K562 (cell line): Measurements from ENCODE around the gene S100A7A. TPM values are rescaled to one million over a fixed set of nuclear protein-coding genes. Genes with fewer than 3 reads are reported as not detected.

ENCODE experiments used
- ATAC-seq: fragments of 200-7000 bp; cut with Tn5 transposase; 3 replicates; pipeline ENCODE4 v1.9.1; 2020; ENCODE audit warnings: moderate library complexity
- BruUV-seq: library from RNA; stranded (reverse); fragments of 400-500 nt; replicated peaks from 2 replicates; lab custom pipeline; 2021; lab: Mats Ljungman, UMichigan
- CTCF ChIA-PET: fragments of 300-600 bp; formaldehyde crosslinking; extraction: SDS; loops from one replicate; lab custom pipeline; 2021; ENCODE audit warnings: low intra/inter-chr PET ratio; lab: Yijun Ruan, JAX
- POLR2A ChIA-PET: fragments of 300-600, 350-650 bp; sonication (Branson Sonifier 250); formaldehyde crosslinking; extraction: SDS; loops from one replicate; lab custom pipeline; 2021; ENCODE audit warnings: antibody characterized with exemption, inconsistent platforms; lab: Yijun Ruan, JAX
- DNase-seq, 4 experiments: peaks; one replicate each; pipeline versions ENCODE4 v3.0.0 to v3.0.0-alpha.2; 2011 to 2018; ENCODE audit warnings: low spot score in 3 of 4, mixed read lengths in 3 of 4; ENCODE audit errors: extremely low read depth in 1 of 4
- FAIRE-seq: peaks from 2 replicates; lab custom pipeline; 2011; peaks lifted over from hg19 to GRCh38; lab: Jason Lieb, UNC
- H2AFZ ChIP-seq: 2 replicates; pipeline ENCODE4 v1.6.0; 2011; ENCODE audit warnings: low read depth, low read length, control low read depth, inconsistent platforms
- H3K27ac ChIP-seq: fragments of 200-600 bp; 3 replicates; pipeline ENCODE4 v1.8.0; 2011; ENCODE audit warnings: low read depth, mild to moderate bottlenecking, control low read depth, inconsistent platforms, low read length, moderate library complexity, mixed read lengths; ENCODE audit errors: extremely low read depth
- H3K27me3 ChIP-seq, 2 experiments: fragments of 300-600 bp in 1 of 2; 2 replicates in 1 of 2; 3 replicates in 1 of 2; pipeline versions ENCODE4 v1.6.0 to v1.8.0; 2011; ENCODE audit warnings: inconsistent platforms in 2 of 2, low read length in 2 of 2, mild to moderate bottlenecking in 1 of 2, mixed read lengths in 1 of 2, moderate library complexity in 1 of 2; ENCODE audit not compliant: control insufficient read depth in 2 of 2, insufficient read depth in 2 of 2
- H3K36me3 ChIP-seq: fragments of 300-600 bp; 3 replicates; pipeline ENCODE4 v1.8.0; 2011; ENCODE audit warnings: mild to moderate bottlenecking, low read length, inconsistent platforms; ENCODE audit not compliant: control insufficient read depth, insufficient read depth
- H3K4me1 ChIP-seq, 2 experiments: fragments of 200-600 bp in 1 of 2; replicated peaks in 1 of 2; 2 replicates in 1 of 2; 3 replicates in 1 of 2; pipeline versions ENCODE4 v1.5.1 to v1.8.0; 2011; ENCODE audit warnings: inconsistent platforms in 2 of 2, low read length in 2 of 2, mild to moderate bottlenecking in 1 of 2, mixed read lengths in 1 of 2, moderate library complexity in 1 of 2; ENCODE audit not compliant: control insufficient read depth in 2 of 2, insufficient read depth in 2 of 2
- H3K4me2 ChIP-seq: 2 replicates; pipeline ENCODE4 v1.6.1; 2011; ENCODE audit warnings: low read length, control low read depth, inconsistent platforms, mixed read lengths; ENCODE audit not compliant: insufficient read depth
- H3K4me3 ChIP-seq: fragments of 200-600 bp; sonication (generic), shearing (Covaris generic); 2 replicates; pipeline ENCODE4 v1.5.1; 2016; ENCODE audit warnings: control low read depth, inconsistent platforms
- H3K79me2 ChIP-seq: fragments of 200-600 bp; 3 replicates; pipeline ENCODE4 v1.8.0; 2011; ENCODE audit warnings: low read length, inconsistent platforms; ENCODE audit not compliant: control insufficient read depth, insufficient read depth
- H3K9ac ChIP-seq, 2 experiments: 2 replicates each; pipeline versions ENCODE4 v1.6.0 to v1.6.1; 2011; ENCODE audit warnings: low read depth in 2 of 2, low read length in 2 of 2, control low read depth in 1 of 2, inconsistent platforms in 1 of 2, mild to moderate bottlenecking in 1 of 2, mixed read lengths in 1 of 2; ENCODE audit not compliant: insufficient read depth in 1 of 2
- H3K9me1 ChIP-seq: one replicate; pipeline ENCODE4 v1.6.0; 2011; ENCODE audit warnings: inconsistent platforms, mild to moderate bottlenecking, low read length, moderate library complexity; ENCODE audit not compliant: control insufficient read depth, insufficient read depth
- H3K9me3 ChIP-seq: replicated peaks from 2 replicates; pipeline ENCODE4 v1.5.1; 2011; ENCODE audit warnings: low read depth, low read length, inconsistent platforms; ENCODE audit not compliant: control insufficient read depth, insufficient read depth
- H4K20me1 ChIP-seq: replicated peaks from 2 replicates; pipeline ENCODE4 v1.6.1; 2011; ENCODE audit warnings: low read length, inconsistent platforms, mixed read lengths; ENCODE audit not compliant: control insufficient read depth, insufficient read depth
- ARID2 ChIP-seq: fragments of 450-650 bp; IDR thresholded peaks from 2 replicates; pipeline ENCODE4 v1.6.1; 2017; ENCODE audit warnings: antibody characterized with exemption, mild to moderate bottlenecking
- BDP1 ChIP-seq: IDR thresholded peaks from 3 replicates; pipeline ENCODE4 v1.6.1; 2011; ENCODE audit not compliant: insufficient read length, insufficient read depth
- KAT2B ChIP-seq: IDR thresholded peaks from one replicate; pipeline ENCODE4 v1.6.1; 2012; ENCODE audit warnings: low read depth, mild to moderate bottlenecking, control low read depth, inconsistent platforms, low read length, moderate library complexity
- MYBL2 ChIP-seq, 2 experiments: fragments of 450-650 bp in 1 of 2; sonication (generic) in 1 of 2; formaldehyde crosslinking in 1 of 2; IDR thresholded peaks; 2 replicates each; pipeline versions ENCODE4 v1.6.1 to v1.8.1; 2017 to 2022; ENCODE audit warnings: borderline replicate concordance in 1 of 2, inconsistent platforms in 1 of 2, low read depth in 1 of 2, mild to moderate bottlenecking in 1 of 2, missing genetic modification reagents in 1 of 2, moderate library complexity in 1 of 2
- RAD21 ChIP-seq, 2 experiments: fragments of 250-450 bp in 1 of 2; fragments of 450-650 bp in 1 of 2; sonication (Bioruptor Pico) in 1 of 2; formaldehyde crosslinking in 1 of 2; IDR thresholded peaks in 1 of 2; conservative IDR thresholded peaks in 1 of 2; 2 replicates each; pipeline versions ENCODE4 v1.4.0 to v1.8.0; 2020 to 2022; ENCODE audit warnings: mild to moderate bottlenecking in 2 of 2, moderate library complexity in 1 of 2
- SMC3 ChIP-seq: conservative IDR thresholded peaks from 2 replicates; pipeline ENCODE4 v1.6.1; 2011; ENCODE audit warnings: low read depth, low read length, improper control_type of control experiment; ENCODE audit not compliant: insufficient read depth
- ZNF407 ChIP-seq: fragments of 450-650 bp; IDR thresholded peaks from 2 replicates; pipeline ENCODE4 v1.6.1; 2016; ENCODE audit warnings: low read depth
- WGBS: fragments of 100-300 bp; shearing (Covaris generic); methylation state at CpG from one replicate; pipeline ENCODE4 v1.1.6; 2016; ENCODE audit warnings: low coverage, mixed read lengths; ENCODE audit not compliant: insufficient coverage; ENCODE audit errors: missing lambda C conversion rate; 5-methylcytosine and 5-hydroxymethylcytosine counted together
- in situ Hi-C: fragments of 300-500 bp; cut with MboI; formaldehyde crosslinking; loops from 4 replicates; pipeline ENCODE4 v1.15.0; 2018; ENCODE audit warnings: inconsistent platforms, mixed read lengths
- intact Hi-C: fragments of 100-400 bp; cut with micrococcal nuclease; formaldehyde crosslinking; loops from 2 replicates; pipeline ENCODE4 v1.14.2; 2022
- polyA plus RNA-seq, 8 experiments: library from polyadenylated mRNA; depleted of rRNA in 4 of 8; stranded (reverse) in 5 of 8; unstranded in 3 of 8; fragments of >200 nt; fragmentation: Nextera tagmentation in 2 of 8; fragmentation: Illumina TruSeq in 1 of 8; extraction: Ambion mirVana in 2 of 8; extraction: Trizol in 1 of 8; gene quantifications; 2 replicates each; pipeline versions ENCODE4 v1.2.1 to v1.2.3, GENCODE V29; 2011 to 2014; ENCODE audit warnings: inconsistent platforms in 1 of 8, missing spikeins in 1 of 8
- total RNA-seq, 7 experiments: library from RNA; depleted of rRNA in 6 of 7; stranded (reverse); fragments of >200 nt in 6 of 7; fragmentation: Illumina TruSeq in 2 of 7; extraction: Trizol in 2 of 7; gene quantifications; 2 replicates each; pipeline versions ENCODE4 v1.2.1 to v1.2.3, GENCODE V29; 2011 to 2021; ENCODE audit warnings: low replicate concordance in 1 of 7
- TF ChIP-seq, protein P1 (sequence below), 2 experiments: fragments of 450-650 bp in 1 of 2; sonication (generic) in 1 of 2; formaldehyde crosslinking in 1 of 2; IDR thresholded peaks in 1 of 2; conservative IDR thresholded peaks in 1 of 2; 2 replicates each; pipeline versions ENCODE4 v1.6.1 to v1.8.1; 2016 to 2023; ENCODE audit warnings: mild to moderate bottlenecking in 2 of 2, moderate library complexity in 2 of 2, inconsistent platforms in 1 of 2, missing genetic modification reagents in 1 of 2
- TF ChIP-seq, protein P2 (sequence below), 3 experiments: IDR thresholded peaks in 2 of 3; conservative IDR thresholded peaks in 1 of 3; 2 replicates each; pipeline ENCODE4 v1.5.1; 2011 to 2012; ENCODE audit warnings: low read length in 3 of 3, mild to moderate bottlenecking in 3 of 3, control low read depth in 2 of 3, improper control_type of control experiment in 1 of 3, inconsistent platforms in 1 of 3, low read depth in 1 of 3, mixed read lengths in 1 of 3, moderate library complexity in 1 of 3; ENCODE audit not compliant: insufficient read depth in 2 of 3

Gene S100A7A
- total and polyA plus RNA-seq, 9 of the 15 experiments (the other 6 are each of a cell fraction or from before 2014, with no cell fraction given), result not detected

DNA sequence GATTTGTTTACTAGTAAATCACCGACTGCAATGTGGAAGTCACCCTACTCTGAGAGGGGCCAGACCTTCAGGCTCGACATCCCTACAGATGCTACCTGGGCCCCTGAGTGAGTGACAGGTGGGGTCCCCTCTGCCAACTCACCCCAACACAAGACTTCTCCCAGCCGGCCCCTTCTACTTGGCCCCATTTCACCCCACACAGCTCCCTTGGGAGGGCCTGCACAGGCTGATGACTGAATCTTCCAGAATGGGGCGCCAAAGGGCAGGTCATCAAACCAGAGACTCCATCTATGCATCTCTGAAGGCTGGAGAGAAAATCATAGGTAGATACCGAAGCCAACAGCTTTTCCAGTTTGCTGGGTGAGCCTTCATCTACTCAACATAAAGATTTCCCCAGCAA, 16.1 kb upstream of the S100A7A start:
- DNase-seq (peak in 3 of 4 experiments; percentile 30 to 44 (median 37)), FAIRE-seq (peak; percentile 6), ATAC-seq (peak; percentile 90)
- H3K9me3 ChIP-seq, result no peaks in the 10 kb centered on the region
- intact Hi-C loops, result loop anchor here (1.0 to 2.0 kb wide), 2 partner anchors 45 to 95 kb away; no protein-coding TSS in a partner anchor
- H3K9ac ChIP-seq, result no peak overlapping the region
- no peaks in the 10 kb centered on the region for H3K36me3 ChIP-seq
- 2% methylated on average over 5 of the region's 5 CpGs for WGBS
- no peaks in the 10 kb centered on the region for H3K79me2 ChIP-seq
- no peak overlapping the region for H2AFZ ChIP-seq
- no TSS peak for BruUV-seq
- H3K4me2 ChIP-seq, result no peak overlapping the region
- no peak overlapping the region for H3K4me3 ChIP-seq
- H3K4me1 ChIP-seq, result no peaks in the 10 kb centered on the region
- H3K27ac ChIP-seq, result no peak overlapping the region
- in situ Hi-C loops, result no loop called here
- peaks cover 31 to 64% of the 10 kb centered on the region in 2 experiments; a peak in 4 of 5 replicates for H3K27me3 ChIP-seq
- CTCF ChIA-PET, result interaction anchor here (1.1 to 3.3 kb wide), 3 partner anchors 45 to 872 kb away, joined by 3 to 28 read pairs (median 3); partner anchors contain the start of gene HAX1
- no peaks in the 10 kb centered on the region for H3K9me1 ChIP-seq
- peaks cover 4% of the 10 kb centered on the region; the same call in 1 of the 2 replicates for H4K20me1 ChIP-seq
- POLR2A ChIA-PET, result interaction anchor here (0.6 to 1.0 kb wide), 2 partner anchors 37 to 109 kb away, joined by 3 to 4 read pairs; no protein-coding TSS in a partner anchor
- TF ChIP-seq RAD21 (CRISPR knock-in tag; conservative IDR thresholded peaks at IDR 0.05 in 1 of 2, IDR thresholded peaks at IDR 0.05 in 1 of 2), result peak; percentile 40 to 83
- TF ChIP-seq BDP1, result no peak
- TF ChIP-seq ZNF407, result no peak
- TF ChIP-seq ARID2, result peak; percentile 51; the same call in 1 of the 2 replicates
- TF ChIP-seq MYBL2 (IDR thresholded peaks at IDR 0.05; ENCODE audit: low read depth), result no peak
- TF ChIP-seq MYBL2 (CRISPR knock-in tag; IDR thresholded peaks at IDR 0.05; ENCODE audit: borderline replicate concordance), result no peak
- TF ChIP-seq KAT2B, result no peak
- TF ChIP-seq, protein P1, sequence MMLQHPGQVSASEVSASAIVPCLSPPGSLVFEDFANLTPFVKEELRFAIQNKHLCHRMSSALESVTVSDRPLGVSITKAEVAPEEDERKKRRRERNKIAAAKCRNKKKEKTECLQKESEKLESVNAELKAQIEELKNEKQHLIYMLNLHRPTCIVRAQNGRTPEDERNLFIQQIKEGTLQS (IDR thresholded peaks at IDR 0.05), result no peak
- TF ChIP-seq, protein P1 (CRISPR knock-in tag; conservative IDR thresholded peaks at IDR 0.05), result no peak
- TF ChIP-seq, protein P2, sequence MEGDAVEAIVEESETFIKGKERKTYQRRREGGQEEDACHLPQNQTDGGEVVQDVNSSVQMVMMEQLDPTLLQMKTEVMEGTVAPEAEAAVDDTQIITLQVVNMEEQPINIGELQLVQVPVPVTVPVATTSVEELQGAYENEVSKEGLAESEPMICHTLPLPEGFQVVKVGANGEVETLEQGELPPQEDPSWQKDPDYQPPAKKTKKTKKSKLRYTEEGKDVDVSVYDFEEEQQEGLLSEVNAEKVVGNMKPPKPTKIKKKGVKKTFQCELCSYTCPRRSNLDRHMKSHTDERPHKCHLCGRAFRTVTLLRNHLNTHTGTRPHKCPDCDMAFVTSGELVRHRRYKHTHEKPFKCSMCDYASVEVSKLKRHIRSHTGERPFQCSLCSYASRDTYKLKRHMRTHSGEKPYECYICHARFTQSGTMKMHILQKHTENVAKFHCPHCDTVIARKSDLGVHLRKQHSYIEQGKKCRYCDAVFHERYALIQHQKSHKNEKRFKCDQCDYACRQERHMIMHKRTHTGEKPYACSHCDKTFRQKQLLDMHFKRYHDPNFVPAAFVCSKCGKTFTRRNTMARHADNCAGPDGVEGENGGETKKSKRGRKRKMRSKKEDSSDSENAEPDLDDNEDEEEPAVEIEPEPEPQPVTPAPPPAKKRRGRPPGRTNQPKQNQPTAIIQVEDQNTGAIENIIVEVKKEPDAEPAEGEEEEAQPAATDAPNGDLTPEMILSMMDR (IDR thresholded peaks at IDR 0.05 in 2 of 3, conservative IDR thresholded peaks at IDR 0.05 in 1 of 3; ENCODE audit: insufficient read depth in 2 of 3, low read depth in 1 of 3, low read length in 3 of 3), result peak; percentile 55 to 63 (median 61)
- peak; percentile 38 for TF ChIP-seq SMC3
